PC-9 (cell line): ENCODE data around the gene MYO7B. TPM values are rescaled to one million over a fixed set of nuclear protein-coding genes. Genes with fewer than 3 reads are reported as not detected.

Experiments used
- BruUV-seq: library from RNA; stranded (reverse); fragments of 400-500 nt; replicated peaks from 2 replicates; lab custom pipeline; 2021; lab: Mats Ljungman, UMichigan
- CTCF ChIA-PET: fragments of 300-600 bp; sonication (Branson Sonifier 250); formaldehyde crosslinking; loops from one replicate; lab custom pipeline; 2022; ENCODE audit warnings: antibody characterized with exemption; lab: Charles Lee
- POLR2A ChIA-PET: fragments of 300-600 bp; sonication (Branson Sonifier 250); formaldehyde crosslinking; loops from one replicate; lab custom pipeline; 2022; ENCODE audit warnings: antibody characterized with exemption; ENCODE audit not compliant: unreplicated experiment; lab: Charles Lee
- DNase-seq, 2 experiments: peaks; one replicate each; pipeline versions ENCODE4 v3.0.0 to v3.0.0-alpha.2; 2015 to 2022; ENCODE audit warnings: mixed read lengths in 1 of 2
- H2AFZ ChIP-seq: fragments of 200-600 bp; sonication (generic); 2 replicates; pipeline ENCODE4 v1.8.1; 2017; ENCODE audit warnings: antibody characterized with exemption
- H3F3A ChIP-seq: fragments of 200-600 bp; sonication (generic); 2 replicates; pipeline ENCODE4 v1.8.1; 2017; ENCODE audit warnings: antibody characterized with exemption, mild to moderate bottlenecking, low read depth; ENCODE audit not compliant: insufficient read depth
- H3K27ac ChIP-seq: fragments of 200-600 bp; sonication (generic); 2 replicates; pipeline ENCODE4 v1.6.1; 2016; ENCODE audit warnings: mixed run types
- H3K27me3 ChIP-seq: fragments of 200-600 bp; sonication (generic); 2 replicates; pipeline ENCODE4 v1.6.1; 2016; ENCODE audit warnings: low read depth, mixed run types; ENCODE audit not compliant: insufficient read depth
- H3K36me3 ChIP-seq: fragments of 200-600 bp; sonication (generic); 2 replicates; pipeline ENCODE4 v1.6.1; 2016; ENCODE audit warnings: low read depth, mixed run types
- H3K4me1 ChIP-seq: fragments of 200-600 bp; sonication (generic); replicated peaks from 2 replicates; pipeline ENCODE4 v1.6.1; 2016; ENCODE audit warnings: mixed run types; ENCODE audit not compliant: insufficient read depth
- H3K4me2 ChIP-seq: fragments of 200-600 bp; sonication (generic); 2 replicates; pipeline ENCODE4 v1.6.1; 2017; ENCODE audit warnings: mixed run types
- H3K4me3 ChIP-seq: fragments of 200-600 bp; sonication (generic); 2 replicates; pipeline ENCODE4 v1.6.1; 2016; ENCODE audit warnings: mixed run types
- H3K79me2 ChIP-seq: fragments of 200-600 bp; sonication (generic); 2 replicates; pipeline ENCODE4 v1.6.1; 2017; ENCODE audit warnings: low read depth, mixed run types
- H3K9me2 ChIP-seq: fragments of 200-600 bp; sonication (generic); 2 replicates; pipeline ENCODE4 v1.8.1; 2017; ENCODE audit warnings: mild to moderate bottlenecking; ENCODE audit not compliant: insufficient read depth
- H3K9me3 ChIP-seq: fragments of 200-600 bp; sonication (generic); 2 replicates; pipeline ENCODE4 v1.8.1; 2016; ENCODE audit warnings: low read depth; ENCODE audit not compliant: insufficient read depth
- H4K20me1 ChIP-seq: fragments of 200-600 bp; sonication (generic); 2 replicates; pipeline ENCODE4 v1.8.1; 2017; ENCODE audit not compliant: insufficient read depth
- CTCF ChIP-seq: fragments of 200-600 bp; sonication (generic); conservative IDR thresholded peaks from 2 replicates; pipeline ENCODE4 v1.6.1; 2017; ENCODE audit warnings: mixed run types, antibody characterized with exemption, mild to moderate bottlenecking, moderate library complexity
- EZH2 ChIP-seq: fragments of 200-600 bp; sonication (generic); IDR thresholded peaks from 2 replicates; pipeline ENCODE4 v1.8.0; 2017; ENCODE audit warnings: antibody characterized with exemption, low read depth
- intact Hi-C: fragments of 100-400 bp; cut with micrococcal nuclease; formaldehyde crosslinking; loops from one replicate; pipeline ENCODE4 v1.10.0; 2022; ENCODE audit not compliant: unreplicated experiment
- total RNA-seq: library from RNA; stranded (reverse); gene quantifications from 2 replicates; pipeline ENCODE4 v1.2.3, GENCODE V29; 2021

MYO7B gene
- total RNA-seq, 1 experiment from 2014 or later = not detected

- Histone ChIP-seq H3K4me1 (peaks cover 7% of the 10 kb centered on the region), H3K9me2 (no peaks in the 10 kb centered on the region), H3K27ac (no peak overlapping the region), H3K4me3 (no peak overlapping the region), H3F3A (0 out of 2 replicates have a peak, but pooled peaks cover 3% of the 10 kb centered on the region), H2AFZ (no peak overlapping the region), H4K20me1 (no peaks in the 10 kb centered on the region), H3K4me2 (no peak overlapping the region), H3K9me3 (no peaks in the 10 kb centered on the region), H3K27me3 (peaks cover 27% of the 10 kb centered on the region), H3K79me2 (no peaks in the 10 kb centered on the region), H3K36me3 (no peaks in the 10 kb centered on the region)
- intact Hi-C loops = no loop called here
- BruUV-seq = no TSS peak
- CTCF ChIA-PET = no interaction called here
- DNase-seq = no peak
- TF ChIP-seq EZH2 (no peak), CTCF (no peak)
- POLR2A ChIA-PET = no interaction called here
Measured at GRCh38 chr2:127535918-127536317, 435 bp downstream of the MYO7B start.

- no peak overlapping the region for H3K27ac ChIP-seq
- ChIA-PET POLR2A (interaction anchor here (0.5 kb wide), 1 partner anchor 194 kb away, joined by 4 read pairs; no protein-coding TSS in a partner anchor), CTCF (no interaction called here)
- no peaks in the 10 kb centered on the region for H3K9me3 ChIP-seq
- H3K36me3 ChIP-seq = no peaks in the 10 kb centered on the region
- TF ChIP-seq CTCF = no peak
- no peak for TF ChIP-seq EZH2
- H3K27me3 ChIP-seq = peaks cover 37% of the 10 kb centered on the region
- H3K9me2 ChIP-seq = no peaks in the 10 kb centered on the region
- no peaks in the 10 kb centered on the region for H3F3A ChIP-seq
- H3K4me2 ChIP-seq = no peak overlapping the region
- BruUV-seq = no TSS peak
- H2AFZ ChIP-seq = no peak overlapping the region
- H3K4me3 ChIP-seq = no peak overlapping the region
- no peaks in the 10 kb centered on the region for H4K20me1 ChIP-seq
- H3K4me1 ChIP-seq = no peaks in the 10 kb centered on the region
- intact Hi-C loops = no loop called here
- no peaks in the 10 kb centered on the region for H3K79me2 ChIP-seq
- peak in 1 of 2 experiments; percentile 15 for DNase-seq
Measured at GRCh38 chr2:127536707-127537541, 1.4 kb downstream of the MYO7B start.

GRCh38 chr2:127537644-127538043 lies 2.2 kb downstream of the MYO7B start:
- no peaks in the 10 kb centered on the region for H3K9me2 ChIP-seq
- H3K4me1 ChIP-seq = no peaks in the 10 kb centered on the region
- H3K27me3 ChIP-seq = peaks cover 44% of the 10 kb centered on the region
- intact Hi-C loops = no loop called here
- no peaks in the 10 kb centered on the region for H3K79me2 ChIP-seq
- H2AFZ ChIP-seq = no peak overlapping the region
- POLR2A ChIA-PET = no interaction called here
- TF ChIP-seq EZH2 (no peak), CTCF (no peak)
- H3F3A ChIP-seq = no peaks in the 10 kb centered on the region
- H4K20me1 ChIP-seq = no peaks in the 10 kb centered on the region
- no peak overlapping the region for H3K27ac ChIP-seq
- DNase-seq = peak in 1 of 2 experiments; percentile 16
- no TSS peak for BruUV-seq
- CTCF ChIA-PET = no interaction called here
- no peaks in the 10 kb centered on the region for H3K9me3 ChIP-seq
- no peaks in the 10 kb centered on the region for H3K36me3 ChIP-seq
- H3K4me2 ChIP-seq = no peak overlapping the region
- no peak overlapping the region for H3K4me3 ChIP-seq
